ENCODE data around the gene DPF3.

The DPF3 gene

DNA sequence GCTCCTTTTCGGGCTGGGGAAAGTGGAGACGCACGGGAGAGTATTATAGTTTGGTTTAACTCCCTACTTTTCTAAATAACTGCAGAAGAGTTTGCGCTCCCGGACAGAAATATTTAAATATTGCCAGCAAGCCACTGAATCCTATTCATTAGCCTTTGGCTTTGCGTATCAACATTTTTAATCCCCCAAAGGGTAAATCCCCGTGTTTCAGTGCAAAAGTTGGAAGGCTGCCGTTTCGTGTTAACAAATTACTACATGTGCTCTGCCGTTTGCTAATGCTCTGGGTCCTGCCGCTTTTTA is 372 bp upstream of the DPF3 start:
- no peak for TF ChIP-seq TAF1 (IDR thresholded peaks at IDR 0.05; ENCODE audit: low read depth, low read length)
- TF ChIP-seq POLR2A (IDR thresholded peaks at IDR 0.05; ENCODE audit: low read depth, low read length), result no peak
- TF ChIP-seq POU2F2 (IDR thresholded peaks at IDR 0.05; ENCODE audit: low read depth, low read length), result no peak
- TF ChIP-seq POLR2AphosphoS5 (IDR thresholded peaks at IDR 0.05; ENCODE audit: low read depth, low read length), result no peak
- TF ChIP-seq PAX5 (IDR thresholded peaks at IDR 0.05; ENCODE audit: insufficient read depth, low read length, severe bottlenecking), result no peak
- no peak for TF ChIP-seq SPI1 (IDR thresholded peaks at IDR 0.05; ENCODE audit: low read depth, low read length)
- FAIRE-seq, result no peak
- no peak for DNase-seq (ENCODE audit: insufficient read length, low spot score)

DNA sequence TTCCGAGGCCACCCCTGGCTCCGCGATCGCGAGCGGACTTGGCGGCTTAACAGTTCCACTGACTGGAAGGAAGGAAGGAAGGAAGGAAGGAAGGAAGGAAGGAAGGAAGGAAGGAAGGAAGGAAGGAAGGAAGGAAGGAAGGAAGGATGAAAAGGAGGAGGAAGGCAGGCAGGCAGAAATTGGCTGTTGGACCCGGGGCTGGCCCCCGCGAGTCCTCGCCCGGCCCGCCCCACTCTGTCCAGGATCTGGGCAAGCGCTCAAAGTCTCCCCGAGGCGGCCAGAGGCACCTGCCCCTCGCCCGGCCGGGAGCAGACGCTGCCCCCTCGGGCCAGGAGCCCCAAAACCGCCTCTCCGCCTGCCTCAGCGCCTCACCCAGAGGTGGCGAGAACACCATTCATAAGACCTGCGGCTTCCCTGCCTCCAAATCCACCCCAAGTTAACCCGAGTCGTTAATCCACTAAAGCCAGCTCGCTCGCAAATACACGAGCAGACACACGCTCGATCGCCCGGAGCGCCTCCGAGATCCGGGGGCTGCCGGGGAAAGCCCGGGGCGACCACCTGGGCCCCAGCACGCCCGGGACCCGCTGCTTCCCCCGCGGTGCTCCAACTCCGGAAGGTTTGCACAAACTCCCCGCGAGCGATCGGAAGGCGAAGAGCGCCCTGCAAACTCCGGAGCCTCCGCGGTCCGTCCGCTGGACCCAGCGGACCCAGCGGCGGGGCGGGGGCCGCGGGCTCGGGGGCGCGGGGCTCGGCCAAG is 844 bp downstream of the DPF3 start:
- peak; percentile 35 for DNase-seq (ENCODE audit: insufficient read length, low spot score)
- peak; percentile 31 for FAIRE-seq

GRCh38 chr14:72892103-72892878 is 1.6 kb downstream of the DPF3 start:
- FAIRE-seq (peak; percentile 45), DNase-seq (ENCODE audit: insufficient read length, low spot score) (no peak)
- TF ChIP-seq POU2F2 (IDR thresholded peaks at IDR 0.05; ENCODE audit: low read depth, low read length), result no peak
- TF ChIP-seq SPI1 (IDR thresholded peaks at IDR 0.05; ENCODE audit: low read depth, low read length), result no peak
- TF ChIP-seq PAX5 (IDR thresholded peaks at IDR 0.05; ENCODE audit: insufficient read depth, low read length, severe bottlenecking), result no peak
- no peak for TF ChIP-seq TAF1 (IDR thresholded peaks at IDR 0.05; ENCODE audit: low read depth, low read length)
- no peak for TF ChIP-seq POLR2A (IDR thresholded peaks at IDR 0.05; ENCODE audit: low read depth, low read length)
- TF ChIP-seq POLR2AphosphoS5 (IDR thresholded peaks at IDR 0.05; ENCODE audit: low read depth, low read length), result no peak

More for the DNA sequence above, 844 bp downstream of the DPF3 start:
- TF ChIP-seq SPI1 (IDR thresholded peaks at IDR 0.05; ENCODE audit: low read depth, low read length) (no peak), POLR2A (IDR thresholded peaks at IDR 0.05; ENCODE audit: low read depth, low read length) (no peak), PAX5 (IDR thresholded peaks at IDR 0.05; ENCODE audit: insufficient read depth, low read length, severe bottlenecking) (no peak), TAF1 (IDR thresholded peaks at IDR 0.05; ENCODE audit: low read depth, low read length) (no peak), POU2F2 (IDR thresholded peaks at IDR 0.05; ENCODE audit: low read depth, low read length) (no peak), POLR2AphosphoS5 (IDR thresholded peaks at IDR 0.05; ENCODE audit: low read depth, low read length) (no peak)

DNA sequence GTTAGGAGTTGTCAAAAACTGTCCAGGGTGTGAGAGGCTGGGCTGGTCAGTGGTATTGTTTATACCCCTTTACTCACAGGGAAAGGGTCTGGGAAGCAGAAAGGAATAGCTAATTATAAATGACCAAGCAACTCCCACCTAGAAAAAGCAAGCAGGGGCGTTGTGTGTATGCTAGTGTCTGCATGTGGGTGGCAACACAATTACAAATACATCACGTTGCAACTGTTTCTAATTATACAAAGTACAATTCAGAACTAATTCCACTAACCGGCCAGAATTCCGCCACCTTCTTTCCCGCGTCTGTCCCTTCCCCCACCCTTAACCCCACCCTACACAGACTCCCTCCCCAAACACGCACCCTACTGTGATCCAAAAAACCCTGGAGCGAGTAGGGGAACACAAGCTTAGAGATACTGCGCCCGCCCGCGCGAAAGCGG is 2.2 kb downstream of the DPF3 start:
- no peak for FAIRE-seq
- TF ChIP-seq POLR2A (IDR thresholded peaks at IDR 0.05; ENCODE audit: low read depth, low read length) (no peak), TAF1 (IDR thresholded peaks at IDR 0.05; ENCODE audit: low read depth, low read length) (no peak), POU2F2 (IDR thresholded peaks at IDR 0.05; ENCODE audit: low read depth, low read length) (no peak), SPI1 (IDR thresholded peaks at IDR 0.05; ENCODE audit: low read depth, low read length) (no peak), POLR2AphosphoS5 (IDR thresholded peaks at IDR 0.05; ENCODE audit: low read depth, low read length) (no peak), PAX5 (IDR thresholded peaks at IDR 0.05; ENCODE audit: insufficient read depth, low read length, severe bottlenecking) (no peak)
- DNase-seq (ENCODE audit: insufficient read length, low spot score), result no peak

DNA sequence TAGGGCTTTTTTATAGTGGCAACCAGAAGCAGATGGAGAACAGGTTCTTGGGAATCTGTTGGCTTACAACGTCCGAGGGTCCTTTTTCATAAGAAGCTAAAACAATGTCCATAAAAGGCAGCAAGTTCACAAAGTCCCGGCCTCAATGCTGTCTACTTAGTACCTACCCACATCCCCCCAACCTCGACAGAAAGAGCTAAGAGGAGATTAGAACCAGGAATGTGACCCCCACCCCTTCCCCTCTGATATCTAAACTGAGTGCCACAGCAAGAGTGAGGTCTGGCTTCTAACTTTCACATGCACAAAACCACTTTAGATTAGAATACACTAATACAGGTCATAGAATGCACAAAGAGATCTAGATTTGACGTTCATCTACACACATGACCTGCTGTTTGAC is 4.5 kb downstream of the DPF3 start:
- TF ChIP-seq POLR2A (IDR thresholded peaks at IDR 0.05; ENCODE audit: low read depth, low read length) (no peak), POU2F2 (IDR thresholded peaks at IDR 0.05; ENCODE audit: low read depth, low read length) (no peak), PAX5 (IDR thresholded peaks at IDR 0.05; ENCODE audit: insufficient read depth, low read length, severe bottlenecking) (no peak)
- FAIRE-seq (no peak), DNase-seq (ENCODE audit: insufficient read length, low spot score) (no peak)

DNA sequence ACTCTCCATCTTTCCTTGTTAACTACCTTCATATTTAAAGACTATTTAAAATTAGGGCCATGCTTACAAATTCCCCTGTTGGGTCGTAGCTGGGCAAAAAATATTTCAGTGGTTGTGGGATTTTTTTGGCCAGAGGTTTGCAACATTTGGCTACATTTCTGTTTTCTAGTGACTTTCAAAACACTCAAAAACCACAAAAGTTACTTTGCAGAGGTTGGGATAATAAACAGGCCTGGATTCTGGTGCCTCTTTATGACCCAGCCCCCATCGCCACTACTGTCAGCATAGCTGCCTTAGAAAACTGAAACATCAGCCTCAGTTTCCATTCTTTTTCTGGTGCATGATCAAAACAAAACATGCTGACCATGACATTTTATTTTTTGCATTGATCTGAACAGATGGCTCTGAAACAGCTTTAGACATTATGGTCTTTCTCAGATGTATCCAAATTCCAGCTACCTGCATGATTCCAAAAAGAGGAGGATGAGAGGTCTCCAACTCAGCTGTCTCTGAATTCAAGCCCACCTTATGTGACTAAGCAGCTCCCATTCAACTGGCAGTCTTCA is 5.2 kb downstream of the DPF3 start:
- TF ChIP-seq POU2F2 (IDR thresholded peaks at IDR 0.05; ENCODE audit: low read depth, low read length) (no peak), TAF1 (IDR thresholded peaks at IDR 0.05; ENCODE audit: low read depth, low read length) (no peak), PAX5 (IDR thresholded peaks at IDR 0.05; ENCODE audit: insufficient read depth, low read length, severe bottlenecking) (no peak), SPI1 (IDR thresholded peaks at IDR 0.05; ENCODE audit: low read depth, low read length) (no peak), POLR2AphosphoS5 (IDR thresholded peaks at IDR 0.05; ENCODE audit: low read depth, low read length) (no peak)
- FAIRE-seq (no peak), DNase-seq (ENCODE audit: insufficient read length, low spot score) (no peak)

DNA sequence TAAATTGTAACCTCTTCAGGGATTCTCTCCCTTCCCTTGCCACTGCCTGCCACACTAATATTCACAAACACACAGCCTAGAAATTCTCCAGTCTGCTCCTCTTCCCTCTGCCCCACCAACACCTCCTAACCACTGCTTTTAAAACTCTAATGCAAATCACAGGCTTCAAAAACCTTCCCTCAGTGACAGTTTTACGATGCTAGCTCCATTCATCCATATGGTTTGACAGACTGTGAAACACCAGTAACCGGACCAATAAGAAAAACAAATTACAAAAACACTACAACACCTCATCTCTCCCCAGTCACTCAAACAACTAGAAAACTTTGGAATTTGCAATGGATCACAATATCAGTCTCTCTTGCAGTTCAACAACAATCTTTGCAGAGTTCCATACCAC is 5.7 kb downstream of the DPF3 start:
- TF ChIP-seq POLR2A (IDR thresholded peaks at IDR 0.05; ENCODE audit: low read depth, low read length) (no peak), SPI1 (IDR thresholded peaks at IDR 0.05; ENCODE audit: low read depth, low read length) (no peak), TAF1 (IDR thresholded peaks at IDR 0.05; ENCODE audit: low read depth, low read length) (no peak), POLR2AphosphoS5 (IDR thresholded peaks at IDR 0.05; ENCODE audit: low read depth, low read length) (no peak), POU2F2 (IDR thresholded peaks at IDR 0.05; ENCODE audit: low read depth, low read length) (no peak), PAX5 (IDR thresholded peaks at IDR 0.05; ENCODE audit: insufficient read depth, low read length, severe bottlenecking) (no peak)
- DNase-seq (ENCODE audit: insufficient read length, low spot score) (no peak), FAIRE-seq (no peak)

DNA sequence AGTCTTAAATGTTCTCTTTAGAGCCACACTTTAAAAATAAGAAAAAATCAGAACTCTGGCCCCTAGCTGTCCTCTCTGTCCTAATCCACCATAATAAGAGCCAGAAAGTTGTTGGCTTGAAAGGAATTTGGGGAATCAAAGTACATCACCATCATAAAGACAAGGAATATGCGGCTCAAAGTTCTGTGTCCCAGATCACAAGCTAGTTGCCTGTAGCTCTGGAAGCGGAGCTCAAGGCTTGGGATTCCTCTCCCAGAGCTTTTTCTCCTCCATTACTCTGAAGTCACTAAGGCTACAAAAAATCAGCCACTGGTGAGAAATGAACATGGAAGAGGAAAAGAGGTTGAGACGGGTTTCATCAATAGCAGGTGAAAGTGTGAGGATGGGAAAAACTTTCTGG is 6.4 kb downstream of the DPF3 start:
- no peak for TF ChIP-seq POU2F2 (IDR thresholded peaks at IDR 0.05; ENCODE audit: low read depth, low read length)
- no peak for TF ChIP-seq SPI1 (IDR thresholded peaks at IDR 0.05; ENCODE audit: low read depth, low read length)
- TF ChIP-seq PAX5 (IDR thresholded peaks at IDR 0.05; ENCODE audit: insufficient read depth, low read length, severe bottlenecking), result no peak
- TF ChIP-seq POLR2AphosphoS5 (IDR thresholded peaks at IDR 0.05; ENCODE audit: low read depth, low read length), result no peak
- FAIRE-seq, result no peak

GRCh38 chr14:72884386-72884785 is 9.5 kb downstream of the DPF3 start:
- no peak for TF ChIP-seq SPI1 (IDR thresholded peaks at IDR 0.05; ENCODE audit: low read depth, low read length)
- no peak for TF ChIP-seq PAX5 (IDR thresholded peaks at IDR 0.05; ENCODE audit: insufficient read depth, low read length, severe bottlenecking)
- TF ChIP-seq POU2F2 (IDR thresholded peaks at IDR 0.05; ENCODE audit: low read depth, low read length), result no peak
- TF ChIP-seq TAF1 (IDR thresholded peaks at IDR 0.05; ENCODE audit: low read depth, low read length), result no peak
- TF ChIP-seq POLR2A (IDR thresholded peaks at IDR 0.05; ENCODE audit: low read depth, low read length), result no peak
- no peak for TF ChIP-seq POLR2AphosphoS5 (IDR thresholded peaks at IDR 0.05; ENCODE audit: low read depth, low read length)
- DNase-seq (ENCODE audit: insufficient read length, low spot score) (no peak), FAIRE-seq (no peak)

More for the DNA sequence above, 6.4 kb downstream of the DPF3 start:
- DNase-seq (ENCODE audit: insufficient read length, low spot score), result no peak
